ENCODE results near the gene KIAA0232.

The KIAA0232 gene

GRCh38 chr4:6847178-6847577 is 64.7 kb downstream of the KIAA0232 start:
- DNase-seq (ENCODE audit: low read depth): no peak

GRCh38 chr4:6848717-6849305 is 66.3 kb downstream of the KIAA0232 start:
- no peak for DNase-seq (ENCODE audit: low read depth)

- DNase-seq (ENCODE audit: low read depth): no peak
Observed at GRCh38 chr4:6849691-6850090, 67.2 kb downstream of the KIAA0232 start.

GRCh38 chr4:6851431-6851830 is 68.9 kb downstream of the KIAA0232 start:
- DNase-seq (ENCODE audit: low read depth): no peak

GRCh38 chr4:6851962-6852361 is 69.4 kb downstream of the KIAA0232 start:
- no peak for DNase-seq (ENCODE audit: low read depth)

- no peak for DNase-seq (ENCODE audit: low read depth)
Observed at GRCh38 chr4:6852582-6852981, 70.1 kb downstream of the KIAA0232 start.

GRCh38 chr4:6854098-6854744 is 71.7 kb downstream of the KIAA0232 start:
- DNase-seq (ENCODE audit: low read depth): no peak

- peak; percentile 38 for DNase-seq (ENCODE audit: low read depth)
Observed at GRCh38 chr4:6855692-6856297, 73.3 kb downstream of the KIAA0232 start.

- DNase-seq (ENCODE audit: low read depth): no peak
Observed at GRCh38 chr4:6856391-6856790, 73.9 kb downstream of the KIAA0232 start.

GRCh38 chr4:6857009-6857882 is 74.7 kb downstream of the KIAA0232 start:
- DNase-seq (ENCODE audit: low read depth): no peak

- DNase-seq (ENCODE audit: low read depth): no peak
Observed at GRCh38 chr4:6858997-6859396, 76.5 kb downstream of the KIAA0232 start.

GRCh38 chr4:6859543-6859942 is 77.0 kb downstream of the KIAA0232 start:
- no peak for DNase-seq (ENCODE audit: low read depth)

GRCh38 chr4:6868386-6868785 is 85.9 kb downstream of the KIAA0232 start:
- no peak for DNase-seq (ENCODE audit: low read depth)

GRCh38 chr4:6869944-6870343 is 87.4 kb downstream of the KIAA0232 start:
- no peak for DNase-seq (ENCODE audit: low read depth)

- DNase-seq (ENCODE audit: low read depth): no peak
Observed at GRCh38 chr4:6873291-6873690, 90.8 kb downstream of the KIAA0232 start.

GRCh38 chr4:6873792-6874461 is 91.4 kb downstream of the KIAA0232 start:
- peak; percentile 54 for DNase-seq (ENCODE audit: low read depth)

GRCh38 chr4:6874981-6875380 is 92.5 kb downstream of the KIAA0232 start:
- no peak for DNase-seq (ENCODE audit: low read depth)

- no peak for DNase-seq (ENCODE audit: low read depth)
Observed at GRCh38 chr4:6875431-6875831, 92.9 kb downstream of the KIAA0232 start.

- no peak for DNase-seq (ENCODE audit: low read depth)
Observed at GRCh38 chr4:6876440-6876839, 93.9 kb downstream of the KIAA0232 start.

GRCh38 chr4:6877067-6877466 is 94.5 kb downstream of the KIAA0232 start:
- no peak for DNase-seq (ENCODE audit: low read depth)

- no peak for DNase-seq (ENCODE audit: low read depth)
Observed at GRCh38 chr4:6878451-6879059, 96.0 kb downstream of the KIAA0232 start.

GRCh38 chr4:6880691-6881090 is 98.2 kb downstream of the KIAA0232 start:
- DNase-seq (ENCODE audit: low read depth): no peak
